GM19395 (cell line): ENCODE results near the gene ABCC3.

Source experiments
- ATAC-seq: cut with Tn5 transposase; IDR thresholded peaks from one replicate; pipeline ENCODE4 v1.9.1; 2021; ENCODE audit warnings: mild to moderate bottlenecking, moderate library complexity; ENCODE audit not compliant: unreplicated experiment

Gene ABCC3

DNA sequence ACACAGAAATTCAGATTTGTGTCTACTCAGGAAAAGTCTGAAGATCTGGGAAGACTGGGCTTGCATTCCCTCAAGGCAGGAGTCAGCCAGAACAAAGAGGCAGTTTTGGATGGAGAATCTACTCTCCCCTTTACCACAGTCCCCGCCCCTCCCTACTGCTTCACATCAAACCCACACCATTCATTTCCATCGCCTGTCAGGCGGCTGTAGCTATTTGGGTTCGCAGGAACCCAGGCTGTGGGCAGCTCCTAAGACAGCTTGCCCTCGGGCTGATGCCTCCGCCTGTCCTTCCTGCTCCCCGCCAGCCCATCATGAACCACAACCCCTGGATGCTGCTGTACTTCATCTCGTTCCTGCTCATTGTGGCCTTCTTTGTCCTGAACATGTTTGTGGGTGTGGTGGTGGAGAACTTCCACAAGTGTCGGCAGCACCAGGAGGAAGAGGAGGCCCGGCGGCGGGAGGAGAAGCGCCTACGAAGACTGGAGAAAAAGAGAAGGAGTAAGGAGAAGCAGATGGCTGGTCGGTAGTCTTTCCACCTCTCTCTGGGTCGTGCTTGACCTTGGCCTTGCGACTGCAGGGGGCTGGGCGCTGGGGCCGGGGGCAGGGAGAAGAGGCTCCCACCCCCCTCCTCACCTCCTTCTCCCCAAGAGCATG lies 27.0 kb upstream of the ABCC3 start:
- ATAC-seq, result no peak

DNA sequence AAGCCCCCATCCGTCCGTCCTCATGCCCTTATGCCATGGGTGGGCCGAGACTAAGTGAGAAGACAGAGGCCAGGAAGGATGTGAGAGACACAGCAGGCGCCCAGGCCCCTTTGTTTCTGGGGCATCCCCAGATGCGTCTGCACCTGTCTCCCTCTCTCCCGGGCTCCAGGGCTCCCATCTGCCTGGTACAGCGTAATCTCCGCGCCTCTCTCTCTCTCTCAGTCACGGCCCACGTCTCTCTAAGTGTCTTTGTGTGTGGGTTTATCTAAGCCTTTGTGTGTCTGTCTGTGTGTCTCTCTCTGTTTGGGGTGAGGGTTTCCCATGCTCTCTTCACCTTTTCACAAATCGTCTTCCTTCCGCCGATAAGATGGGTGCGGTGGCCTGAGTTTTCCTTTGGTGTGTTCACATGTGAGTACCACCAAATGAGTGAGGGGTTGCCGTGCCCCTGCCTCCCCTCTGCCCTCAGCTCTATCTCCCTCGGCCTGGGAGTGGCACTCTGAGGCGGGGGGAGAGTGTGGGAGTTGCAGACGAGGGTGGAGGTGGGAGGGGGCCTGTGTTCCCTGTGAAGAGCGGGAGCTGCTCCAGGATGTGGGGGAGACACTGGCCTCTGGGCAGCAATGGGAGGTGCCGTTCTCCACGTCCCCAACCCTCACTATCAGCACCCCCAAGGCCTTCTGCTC lies 25.8 kb upstream of the ABCC3 start:
- ATAC-seq, result no peak

DNA sequence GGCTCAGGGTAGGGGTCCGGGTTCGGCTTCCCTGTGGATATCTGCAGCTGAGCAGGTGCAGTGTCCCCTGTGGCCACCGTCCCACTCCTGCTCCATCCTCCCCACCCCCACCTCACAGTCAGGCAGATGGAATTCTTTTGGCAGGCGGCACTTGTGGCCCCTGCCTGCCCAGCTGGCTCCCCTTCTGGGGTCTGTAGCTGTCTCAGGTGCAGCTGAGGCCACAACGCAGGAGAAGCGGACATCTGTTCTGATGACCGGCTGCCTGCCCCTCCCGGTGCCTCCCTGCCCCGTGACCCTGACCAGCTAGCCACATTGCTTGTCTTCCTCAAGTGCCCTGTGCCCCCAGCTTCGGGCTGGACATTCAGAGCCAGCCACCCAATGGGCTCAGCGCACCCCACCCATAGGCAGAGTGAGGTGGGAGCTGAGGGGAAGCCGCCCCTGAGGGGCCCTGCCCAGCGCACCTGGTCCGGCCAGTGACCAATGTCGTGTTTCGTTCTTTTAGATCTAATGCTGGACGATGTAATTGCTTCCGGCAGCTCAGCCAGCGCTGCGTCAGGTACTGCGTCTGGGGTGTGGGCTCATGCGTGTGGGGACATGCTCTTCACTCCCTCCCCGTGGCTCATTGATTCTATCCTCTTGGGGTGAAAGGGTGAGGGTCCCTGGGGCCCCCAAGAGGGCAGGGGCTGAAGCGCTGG lies 25.2 kb upstream of the ABCC3 start:
- no peak for ATAC-seq

DNA sequence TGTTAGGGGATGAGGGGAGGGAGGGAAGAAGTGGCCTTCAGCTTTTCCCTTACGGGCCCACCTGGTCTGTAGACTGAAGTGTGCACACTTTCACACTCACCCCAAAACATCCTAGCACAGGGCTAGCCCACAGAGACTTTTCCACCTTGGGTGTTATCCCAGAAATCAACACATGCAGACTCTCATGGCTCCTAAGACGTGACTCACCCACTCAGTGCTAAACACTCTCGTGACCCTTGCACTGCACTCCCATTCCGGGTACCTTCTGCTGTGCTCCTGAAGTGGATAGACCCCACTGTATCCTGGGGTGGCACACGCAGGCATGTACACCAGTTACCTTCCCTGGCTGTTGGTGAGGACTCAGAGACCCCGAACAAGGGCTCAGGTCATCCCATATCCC lies 23.0 kb upstream of the ABCC3 start:
- no peak for ATAC-seq

DNA sequence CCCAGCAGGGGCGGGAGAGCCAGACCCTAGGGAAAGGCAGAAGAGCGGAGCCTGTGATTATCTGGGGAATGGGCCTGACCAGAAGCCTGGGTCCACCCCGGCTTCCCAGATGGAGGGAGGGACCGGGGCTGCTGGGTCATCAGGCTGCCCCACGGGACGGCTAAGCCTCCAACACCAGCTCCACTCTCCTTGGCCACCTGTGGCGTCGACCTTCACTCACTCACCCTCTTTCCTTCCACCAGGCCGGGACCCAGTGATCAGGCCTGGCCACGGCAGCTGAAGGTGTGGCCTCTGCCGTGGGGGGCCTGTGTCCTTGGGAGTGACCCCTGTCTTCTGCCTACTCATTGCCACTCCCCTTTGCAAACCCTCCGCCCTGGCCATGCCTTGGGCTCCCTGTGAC lies 22.4 kb upstream of the ABCC3 start:
- no peak for ATAC-seq

DNA sequence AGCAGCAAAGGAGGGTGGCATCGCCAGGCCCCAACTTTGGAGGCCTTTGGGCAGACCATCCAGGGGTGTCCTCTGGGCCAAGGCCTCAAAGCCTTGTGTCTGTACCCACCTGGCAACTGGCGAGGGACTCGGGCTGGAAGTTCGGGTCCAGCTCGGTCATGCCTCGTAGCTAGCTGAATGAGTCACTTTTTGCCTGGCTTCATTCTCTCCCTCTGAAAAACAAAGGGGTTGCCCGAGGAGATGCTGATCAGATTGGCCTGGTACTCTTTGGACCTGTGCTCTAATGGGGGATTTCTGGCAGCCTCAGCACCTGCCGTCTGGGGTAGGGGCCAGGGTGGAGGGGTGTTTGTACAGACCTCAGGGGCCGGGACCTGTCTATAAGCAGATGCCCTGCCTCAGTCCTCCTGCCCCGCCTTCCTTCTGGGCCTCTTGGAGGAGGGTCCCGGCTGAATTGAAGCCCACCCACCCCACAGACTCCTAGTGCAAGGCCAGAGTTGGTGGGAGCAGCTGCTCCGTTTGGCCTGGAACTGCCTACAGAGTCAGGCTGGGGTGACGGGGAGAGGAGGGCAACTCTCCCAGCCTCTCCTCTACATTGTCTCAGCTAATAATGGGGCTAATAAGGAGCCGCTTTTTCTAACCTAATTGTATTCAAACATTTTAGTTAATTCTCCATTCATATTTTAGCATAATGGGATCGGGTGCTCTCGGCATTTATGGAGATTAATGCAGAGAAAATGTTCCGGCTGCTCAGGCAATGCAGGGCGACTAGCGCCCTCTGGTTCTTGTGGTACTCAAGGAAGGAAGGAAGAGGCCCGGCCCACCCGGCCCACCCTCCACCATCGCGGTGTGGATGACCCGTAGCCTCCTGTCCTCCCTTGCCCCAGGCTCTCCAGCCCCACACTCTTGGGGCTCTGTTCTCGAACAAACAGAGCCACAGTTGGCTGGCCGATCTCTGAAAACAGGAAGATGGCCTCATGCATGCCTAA lies 21.4 kb upstream of the ABCC3 start:
- ATAC-seq, result no peak

DNA sequence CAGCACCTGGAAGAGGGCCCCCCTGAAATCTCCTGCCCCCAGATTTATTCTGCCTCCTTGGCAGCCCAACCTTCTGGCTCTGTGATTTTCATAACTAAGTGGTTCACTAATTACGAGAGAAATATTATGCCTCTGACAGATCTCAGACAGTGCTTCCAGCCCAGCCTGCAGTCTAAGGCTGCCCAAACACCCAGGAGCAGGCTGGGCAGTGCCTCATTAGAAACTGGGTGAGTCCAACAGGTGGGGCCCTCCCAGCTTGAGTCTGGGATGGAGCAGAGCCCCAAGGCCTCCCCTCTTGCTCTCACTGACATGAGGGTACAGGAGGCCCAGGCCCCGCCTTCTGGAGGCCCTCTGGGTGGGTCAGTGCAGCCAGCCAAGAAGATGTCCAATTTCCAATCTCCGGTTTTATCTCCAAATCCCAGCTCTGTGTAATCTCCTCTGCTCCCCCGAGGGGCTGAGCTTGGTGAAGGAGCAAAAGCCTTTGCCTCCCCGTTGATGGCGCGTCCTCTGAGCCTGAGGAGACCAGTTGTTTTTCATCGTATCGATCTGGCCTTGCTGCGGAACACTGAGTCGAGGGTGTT lies 20.1 kb upstream of the ABCC3 start:
- ATAC-seq, result no peak

DNA sequence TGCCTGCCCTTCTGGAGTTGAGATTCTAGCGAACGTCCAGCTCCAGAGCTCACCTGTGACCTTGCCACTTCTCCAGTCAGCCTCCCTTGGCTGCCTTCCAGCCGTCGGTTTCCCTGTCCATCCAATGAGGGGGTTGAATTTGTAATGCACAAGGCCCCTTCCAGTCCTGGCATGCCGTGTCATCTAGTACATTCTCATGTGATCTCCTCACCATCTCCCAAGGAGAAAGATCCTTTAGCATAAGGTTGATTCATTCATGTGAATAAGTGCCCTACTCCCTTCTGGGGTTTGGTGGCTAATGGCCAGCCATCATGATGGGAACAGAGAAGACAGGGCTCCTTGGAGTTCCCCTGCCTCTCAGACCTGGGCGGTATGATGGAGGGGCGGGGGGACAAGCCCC lies 18.9 kb upstream of the ABCC3 start:
- ATAC-seq, result no peak

DNA sequence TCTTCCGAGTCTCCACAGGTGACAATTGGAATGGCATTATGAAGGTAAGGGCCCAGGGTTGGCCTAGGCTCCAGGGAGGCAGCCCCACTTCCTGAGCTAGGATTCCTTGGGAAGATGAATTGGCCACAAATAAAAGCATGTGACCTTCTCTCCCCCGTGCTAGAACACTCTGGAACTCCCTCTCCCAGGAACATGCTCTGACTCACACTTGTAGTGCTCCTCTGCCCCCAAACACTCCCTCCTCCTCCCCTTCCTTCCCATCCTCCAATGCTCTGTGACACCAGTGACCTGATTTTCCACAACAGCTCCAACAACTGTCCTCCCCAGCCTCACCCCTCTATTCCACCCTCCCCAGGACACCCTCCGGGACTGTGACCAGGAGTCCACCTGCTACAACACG lies 16.4 kb upstream of the ABCC3 start:
- ATAC-seq, result no peak

DNA sequence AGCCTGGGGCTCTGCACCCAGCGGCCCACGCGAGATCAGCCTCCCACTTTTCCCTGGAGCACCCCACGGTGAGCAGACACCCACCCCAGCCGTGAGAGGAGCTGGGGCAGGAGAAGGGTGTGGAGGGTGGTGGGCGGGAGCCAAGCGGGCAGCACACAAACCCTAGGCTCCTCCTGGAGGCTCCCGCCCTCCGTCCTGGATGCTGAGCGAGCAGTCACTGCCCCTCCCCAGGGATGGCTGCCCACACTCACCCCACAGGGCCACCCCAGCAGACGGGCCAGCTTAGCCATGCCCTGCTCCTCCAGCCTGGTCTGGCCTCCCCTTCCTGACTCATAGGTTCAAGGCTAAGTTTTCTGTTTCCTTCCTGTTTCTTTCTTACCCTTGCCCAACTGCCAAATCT lies 15.7 kb upstream of the ABCC3 start:
- ATAC-seq, result no peak

DNA sequence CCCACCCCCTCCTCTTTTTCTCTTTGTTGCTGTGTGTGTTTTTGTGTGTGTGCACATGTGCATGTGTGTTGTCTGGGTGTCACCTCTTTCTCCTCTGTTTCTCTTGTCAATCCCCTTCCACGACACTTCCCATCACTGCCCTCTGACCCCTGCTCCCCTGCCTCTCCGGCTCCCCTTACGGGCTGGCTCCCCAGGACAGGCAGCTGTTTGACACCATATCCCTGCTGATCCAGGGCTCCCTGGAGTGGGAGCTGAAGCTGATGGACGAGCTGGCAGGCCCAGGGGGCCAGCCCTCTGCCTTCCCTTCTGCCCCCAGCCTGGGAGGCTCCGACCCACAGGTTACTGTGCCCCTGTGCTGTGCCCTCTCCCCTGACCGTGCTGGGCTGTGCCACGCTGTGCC lies 15.2 kb upstream of the ABCC3 start:
- no peak for ATAC-seq

DNA sequence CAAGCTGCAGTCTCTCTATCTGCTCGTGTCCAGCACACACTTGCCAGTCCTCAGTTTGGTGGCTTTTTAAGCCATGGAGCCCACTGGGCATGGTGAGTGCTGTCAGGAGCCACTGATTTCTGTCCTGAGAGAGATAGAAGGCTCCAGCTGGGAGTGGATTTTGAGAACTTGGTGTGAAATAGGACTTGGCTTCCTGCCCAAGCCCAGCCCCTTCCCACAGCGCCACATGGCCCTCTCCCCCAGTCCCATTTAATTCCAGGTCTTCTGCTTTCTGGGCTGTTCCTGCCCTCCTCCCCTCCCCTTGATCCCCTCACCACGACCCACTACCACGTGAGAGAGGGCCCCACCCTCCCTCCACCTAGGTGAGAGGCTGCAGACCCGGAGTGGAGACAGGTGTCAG lies 14.4 kb upstream of the ABCC3 start:
- ATAC-seq, result no peak

DNA sequence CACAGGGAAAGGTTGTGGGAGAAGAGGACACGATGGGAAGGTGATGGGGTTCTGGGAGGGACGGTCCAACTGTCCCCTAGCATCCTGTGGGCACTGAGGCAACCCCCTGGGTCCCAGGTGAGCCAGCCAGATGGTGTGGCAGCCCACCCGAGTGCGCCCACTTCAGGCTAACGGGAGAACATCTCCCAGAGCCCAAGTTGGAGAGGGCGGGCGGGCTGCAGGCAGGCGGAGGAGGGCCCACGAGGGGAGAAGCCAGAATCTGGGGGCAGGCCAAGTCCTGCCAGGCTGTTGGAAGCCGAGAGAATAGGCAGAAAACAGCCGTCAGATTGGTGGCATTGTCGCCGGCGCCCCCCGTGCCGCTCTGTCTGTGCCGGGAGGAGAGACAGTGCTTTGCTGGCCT lies 13.8 kb upstream of the ABCC3 start:
- no peak for ATAC-seq

DNA sequence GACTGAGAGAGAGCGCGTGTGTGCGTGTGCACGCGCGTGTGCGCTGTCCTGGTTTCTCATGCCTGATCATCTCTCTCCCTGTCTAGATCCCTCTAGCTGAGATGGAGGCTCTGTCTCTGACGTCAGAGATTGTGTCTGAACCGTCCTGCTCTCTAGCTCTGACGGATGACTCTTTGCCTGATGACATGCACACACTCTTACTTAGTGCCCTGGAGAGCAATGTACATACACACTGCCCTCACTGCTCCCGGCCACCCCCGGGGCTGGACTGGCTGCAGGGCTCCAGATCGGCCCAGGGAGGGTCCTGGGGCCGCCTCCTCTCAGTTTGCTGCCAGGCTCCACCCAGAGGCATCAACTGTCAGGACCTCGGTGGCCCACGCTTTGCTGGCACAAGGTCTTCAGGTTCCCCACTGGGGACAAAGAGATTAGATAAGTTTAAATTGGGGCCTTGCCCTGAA lies 13.1 kb upstream of the ABCC3 start:
- ATAC-seq, result no peak

DNA sequence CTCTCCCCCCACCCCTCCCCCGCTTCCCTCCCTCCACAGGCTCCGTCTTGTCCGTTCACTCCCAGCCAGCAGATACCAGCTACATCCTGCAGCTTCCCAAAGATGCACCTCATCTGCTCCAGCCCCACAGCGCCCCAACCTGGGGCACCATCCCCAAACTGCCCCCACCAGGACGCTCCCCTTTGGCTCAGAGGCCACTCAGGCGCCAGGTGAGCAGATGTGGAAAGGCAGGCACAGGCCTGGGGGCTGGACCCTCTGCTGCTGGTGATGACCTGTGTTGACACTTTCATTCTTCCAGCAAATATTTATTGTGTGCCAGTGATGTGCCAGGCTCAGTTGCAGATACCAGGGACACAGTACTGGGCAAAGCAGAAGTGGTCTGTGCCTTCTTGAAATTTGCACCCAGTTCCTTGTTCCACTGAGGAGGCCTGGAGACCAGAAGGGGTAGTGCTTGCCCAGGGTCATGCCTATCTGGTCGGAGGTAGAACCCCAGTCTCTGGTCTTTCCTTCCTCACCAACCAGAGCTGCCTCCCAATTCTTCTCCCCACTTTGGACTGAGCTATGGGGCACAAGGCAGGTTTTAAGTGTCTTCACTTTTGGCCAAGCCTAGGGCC lies 10.3 kb upstream of the ABCC3 start:
- ATAC-seq, result no peak

DNA sequence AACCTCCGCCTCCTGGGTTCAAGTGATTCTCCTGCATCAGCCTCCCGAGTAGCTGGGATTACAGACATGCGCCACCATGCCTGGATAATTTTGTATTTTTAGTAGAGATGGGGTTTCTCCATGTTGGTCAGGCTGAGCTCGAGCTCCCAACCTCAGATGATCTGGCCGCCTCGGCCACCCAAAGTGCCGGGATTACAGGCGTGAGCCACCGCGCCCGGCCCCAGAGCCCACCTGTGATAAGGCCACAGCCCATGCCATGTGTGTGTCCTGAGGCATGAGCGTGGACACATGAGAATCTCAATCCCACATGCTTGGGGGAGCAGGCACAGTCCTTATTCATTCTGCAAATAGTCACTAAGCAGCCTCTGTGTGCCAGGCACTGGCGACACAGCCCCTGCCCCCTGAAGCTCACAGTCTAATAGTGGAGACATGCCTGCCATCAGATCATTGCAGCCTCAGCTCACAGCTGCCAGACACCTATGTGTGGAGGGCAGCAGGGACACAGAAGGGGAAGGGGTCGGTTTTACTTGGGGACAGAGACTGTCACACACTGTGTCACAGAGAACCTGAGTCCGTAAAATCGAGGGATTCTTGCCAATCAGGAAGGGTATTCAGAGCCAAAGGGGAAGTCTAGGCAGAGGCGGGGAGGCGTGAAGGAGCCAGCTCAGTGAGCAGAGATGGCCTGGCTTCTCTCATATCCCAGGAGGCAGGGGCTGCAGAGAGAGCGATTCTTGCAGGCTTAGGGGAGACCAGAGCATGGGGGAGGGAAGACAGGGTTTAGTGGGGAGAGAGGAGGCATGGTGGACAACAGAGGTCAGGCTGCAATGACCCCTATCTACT lies 9.4 kb upstream of the ABCC3 start:
- no peak for ATAC-seq

DNA sequence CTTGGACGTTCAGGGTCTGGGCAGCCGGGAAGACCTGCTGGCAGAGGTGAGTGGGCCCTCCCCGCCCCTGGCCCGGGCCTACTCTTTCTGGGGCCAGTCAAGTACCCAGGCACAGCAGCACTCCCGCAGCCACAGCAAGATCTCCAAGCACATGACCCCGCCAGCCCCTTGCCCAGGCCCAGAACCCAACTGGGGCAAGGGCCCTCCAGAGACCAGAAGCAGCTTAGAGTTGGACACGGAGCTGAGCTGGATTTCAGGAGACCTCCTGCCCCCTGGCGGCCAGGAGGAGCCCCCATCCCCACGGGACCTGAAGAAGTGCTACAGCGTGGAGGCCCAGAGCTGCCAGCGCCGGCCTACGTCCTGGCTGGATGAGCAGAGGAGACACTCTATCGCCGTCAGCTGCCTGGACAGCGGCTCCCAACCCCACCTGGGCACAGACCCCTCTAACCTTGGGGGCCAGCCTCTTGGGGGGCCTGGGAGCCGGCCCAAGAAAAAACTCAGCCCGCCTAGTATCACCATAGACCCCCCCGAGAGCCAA lies 8.6 kb upstream of the ABCC3 start:
- no peak for ATAC-seq

DNA sequence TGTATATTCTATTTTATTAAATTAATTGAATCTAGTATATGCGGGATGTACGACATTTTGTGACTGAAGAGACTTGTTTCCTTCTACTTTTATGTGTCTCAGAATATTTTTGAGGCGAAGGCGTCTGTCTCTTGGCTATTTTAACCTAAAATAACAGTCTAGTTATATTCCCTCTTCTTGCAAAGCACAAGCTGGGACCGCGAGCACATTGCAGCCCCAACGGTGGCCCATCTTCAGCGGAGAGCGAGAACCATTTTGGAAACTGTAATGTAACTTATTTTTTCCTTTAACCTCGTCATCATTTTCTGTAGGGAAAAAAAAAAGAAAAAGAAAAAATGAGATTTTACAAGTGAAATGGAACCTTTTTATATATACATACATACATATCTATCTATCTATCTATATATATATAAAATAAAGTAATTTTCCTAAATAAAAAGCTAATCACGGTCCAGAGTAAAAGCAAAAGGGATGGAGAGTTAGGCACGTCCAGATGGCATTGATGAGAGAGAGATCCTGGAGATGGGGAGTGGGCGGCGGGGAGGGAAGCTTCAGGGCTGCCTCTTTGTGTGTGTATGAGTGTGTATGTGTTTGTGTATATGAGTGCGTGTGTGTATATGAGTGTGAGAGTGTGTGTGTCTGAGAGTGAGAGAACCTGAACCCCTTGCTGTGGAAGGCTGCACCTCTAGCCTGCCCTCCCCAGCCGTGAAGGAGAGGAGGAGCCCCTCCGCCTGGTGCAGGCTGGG lies 7.5 kb upstream of the ABCC3 start:
- ATAC-seq, result no peak
